NT2/D1 (cell line): ENCODE measurements around the gene GRIN3B.

Experiments
- SUZ12 ChIP-seq: IDR thresholded peaks from 2 replicates; pipeline ENCODE4 v1.6.1; 2011; ENCODE audit not compliant: insufficient read length, insufficient read depth; ENCODE audit errors: extremely low read depth
- YY1 ChIP-seq: IDR thresholded peaks from 2 replicates; pipeline ENCODE4 v1.6.1; 2011; ENCODE audit not compliant: insufficient read length, insufficient read depth
- ZNF274 ChIP-seq: IDR thresholded peaks from 2 replicates; pipeline ENCODE4 v1.6.1; 2011; ENCODE audit warnings: mild to moderate bottlenecking, low read depth, low read length

DNA sequence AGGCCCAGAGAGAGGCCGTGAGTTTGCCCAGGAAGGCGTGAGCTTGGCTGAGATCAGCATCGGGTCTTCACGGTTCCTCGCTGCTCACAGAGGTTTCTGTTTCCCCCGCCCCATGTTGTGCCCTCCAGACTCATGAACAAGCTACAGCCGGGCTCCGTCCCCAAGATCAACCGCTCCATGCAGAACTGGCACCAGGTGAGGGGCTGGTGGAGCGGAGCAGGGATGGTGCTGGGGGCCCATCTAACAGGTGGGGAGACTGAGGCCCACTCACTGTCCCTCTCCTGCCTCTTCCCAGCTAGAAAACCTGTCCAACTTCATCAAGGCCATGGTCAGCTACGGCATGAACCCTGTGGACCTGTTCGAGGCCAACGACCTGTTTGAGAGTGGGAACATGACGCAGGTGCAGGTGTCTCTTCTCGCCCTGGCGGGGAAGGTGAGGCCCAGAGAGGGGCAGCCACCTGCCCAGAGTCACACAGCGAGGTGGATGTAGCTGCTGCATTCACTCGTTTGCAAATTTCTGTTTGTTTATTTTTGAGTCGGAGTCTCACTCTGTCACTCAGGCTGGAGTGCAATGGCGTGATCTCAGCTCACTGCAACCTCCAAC is 32.1 kb downstream of the GRIN3B start:
- no peak for TF ChIP-seq YY1
- TF ChIP-seq ZNF274: no peak
- no peak for TF ChIP-seq SUZ12
